Measurements from ENCODE around the gene EMC10.

EMC10 gene

DNA sequence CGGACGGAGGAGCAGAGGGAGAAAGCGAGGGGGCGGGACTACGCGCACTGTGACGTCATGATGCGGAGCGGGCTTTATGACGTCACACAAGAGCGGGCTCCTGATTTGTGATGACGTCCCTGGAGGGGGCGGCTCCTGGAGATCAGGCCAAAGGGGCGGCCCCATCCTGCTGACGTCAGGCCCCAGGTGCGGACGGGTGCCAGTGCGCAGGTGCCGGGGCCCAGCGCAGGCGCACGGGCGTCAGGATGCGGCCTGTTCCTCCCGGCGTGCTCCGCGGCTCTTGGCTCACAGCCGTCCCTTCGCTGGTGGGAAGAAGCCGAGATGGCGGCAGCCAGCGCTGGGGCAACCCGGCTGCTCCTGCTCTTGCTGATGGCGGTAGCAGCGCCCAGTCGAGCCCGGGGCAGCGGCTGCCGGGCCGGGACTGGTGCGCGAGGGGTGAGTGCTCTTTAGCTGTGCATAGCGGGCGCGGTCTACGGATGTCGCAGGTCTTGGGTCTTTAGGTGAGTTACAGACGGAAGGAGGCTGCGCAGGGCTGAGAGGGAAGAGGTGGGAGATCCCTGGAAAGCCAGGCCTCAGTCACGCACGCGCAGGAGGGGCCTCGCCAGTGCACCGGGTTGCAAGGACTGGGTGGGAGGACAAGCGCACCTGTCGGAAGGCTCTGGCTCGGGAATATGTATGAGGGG is at the start of gene EMC10, which contains the start of gene GARIN5A:
TSS of gene EMC10 (plus strand) at position 284 of the 683 bp plus-strand sequence. CDS start at position 322, 38 bp downstream.
TSS of gene GARIN5A (minus strand) at position 625 of the 683 bp plus-strand sequence. CDS start at position 165, 460 bp downstream.
- Mint-ChIP-seq H3K27ac (peak within 1 kb of the TSS; percentile 78), H3K36me3 (ENCODE audit: low read depth) (peaks cover 11% of the 10 kb centered on the region), H3K9me3 (no peaks in the 10 kb centered on the region), H3K27me3 (no peaks in the 10 kb centered on the region), H3K4me1 (ENCODE audit: low read depth) (peaks cover 20% of the 10 kb centered on the region), H3K4me3 (peak within 1 kb of the TSS; percentile 89)

DNA sequence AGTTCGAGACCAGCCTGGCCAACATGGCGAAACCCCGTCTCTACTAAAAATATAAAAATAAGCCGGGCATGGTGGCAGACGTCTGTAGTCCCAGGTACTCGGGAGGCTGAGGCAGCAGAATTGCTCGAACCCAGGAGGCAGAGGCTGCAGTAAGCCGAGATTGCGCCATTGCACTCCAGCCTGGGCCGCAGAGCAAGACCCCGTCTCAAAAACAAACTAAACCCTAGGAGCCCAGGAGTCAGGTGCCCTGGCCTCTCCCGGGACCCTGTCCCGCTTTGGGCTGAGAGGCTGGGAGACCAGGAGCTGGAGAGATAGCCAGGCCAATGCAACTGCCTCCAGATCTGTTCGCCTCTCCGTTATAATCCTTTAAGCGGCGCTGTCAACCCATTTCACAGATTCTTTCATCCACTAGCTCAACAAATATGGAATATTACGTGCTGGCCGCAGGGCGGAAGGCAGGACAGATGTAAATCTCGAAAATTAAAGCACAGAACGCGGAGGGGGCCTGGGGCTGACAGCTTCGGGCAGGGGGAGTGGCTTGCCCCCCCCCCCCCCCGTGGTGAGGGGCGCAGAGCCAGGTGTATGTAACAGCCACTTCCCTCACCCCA is 48.9 kb upstream of the EMC10 start:
- Mint-ChIP-seq H3K9me3 (no peaks in the 10 kb centered on the region), H3K27ac (no peak overlapping the region), H3K4me1 (ENCODE audit: low read depth) (peaks cover 19% of the 10 kb centered on the region), H3K36me3 (ENCODE audit: low read depth) (peaks cover 5% of the 10 kb centered on the region), H3K4me3 (no peak overlapping the region), H3K27me3 (peaks cover 15% of the 10 kb centered on the region)

DNA sequence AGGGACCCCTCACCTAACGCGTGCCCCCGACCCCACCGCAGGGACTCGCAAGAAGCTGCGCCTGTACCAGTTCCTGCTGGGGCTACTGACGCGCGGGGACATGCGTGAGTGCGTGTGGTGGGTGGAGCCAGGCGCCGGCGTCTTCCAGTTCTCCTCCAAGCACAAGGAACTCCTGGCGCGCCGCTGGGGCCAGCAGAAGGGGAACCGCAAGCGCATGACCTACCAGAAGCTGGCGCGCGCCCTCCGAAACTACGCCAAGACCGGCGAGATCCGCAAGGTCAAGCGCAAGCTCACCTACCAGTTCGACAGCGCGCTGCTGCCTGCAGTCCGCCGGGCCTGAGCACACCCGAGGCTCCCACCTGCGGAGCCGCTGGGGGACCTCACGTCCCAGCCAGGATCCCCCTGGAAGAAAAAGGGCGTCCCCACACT is 48.3 kb upstream of the EMC10 start:
- Mint-ChIP-seq H3K4me3 (peak overlapping the region; percentile 17), H3K9me3 (no peaks in the 10 kb centered on the region), H3K27me3 (peaks cover 17% of the 10 kb centered on the region), H3K36me3 (ENCODE audit: low read depth) (peaks cover 5% of the 10 kb centered on the region), H3K27ac (no peak overlapping the region), H3K4me1 (ENCODE audit: low read depth) (peaks cover 21% of the 10 kb centered on the region)

DNA sequence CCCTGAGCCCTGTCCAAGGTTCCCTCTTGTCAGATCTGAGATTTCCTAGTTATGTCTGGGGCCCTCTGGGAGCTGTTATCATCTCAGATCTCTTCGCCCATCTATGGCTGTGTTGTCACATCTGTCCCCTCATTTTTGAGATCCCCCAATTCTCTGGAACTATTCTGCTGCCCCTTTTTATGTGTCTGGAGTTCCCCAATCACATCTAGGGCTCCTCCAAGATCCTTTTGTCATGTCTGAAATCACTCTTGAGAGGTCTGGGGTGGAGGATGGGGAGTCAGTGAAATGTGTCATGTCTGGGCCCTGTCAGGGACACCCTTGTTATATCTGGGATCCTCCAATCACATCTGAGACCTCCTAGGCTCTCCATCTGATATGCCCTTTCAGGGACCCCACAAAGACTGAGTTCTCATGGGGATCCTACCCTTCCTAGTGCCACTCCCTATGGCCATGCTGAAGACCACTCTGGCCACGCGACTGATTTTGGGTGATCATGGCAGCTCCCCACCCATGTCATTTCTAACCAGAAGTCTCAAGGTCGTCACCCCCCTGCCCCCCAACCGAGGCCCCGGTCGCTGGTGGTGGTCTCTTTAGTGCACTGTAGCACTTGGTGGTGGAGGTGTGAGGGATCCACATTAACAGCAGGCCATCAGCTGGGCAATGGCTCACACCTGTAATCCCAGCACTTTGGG is 47.4 kb upstream of the EMC10 start:
- Mint-ChIP-seq H3K27me3 (peaks cover 21% of the 10 kb centered on the region), H3K4me1 (ENCODE audit: low read depth) (peaks cover 24% of the 10 kb centered on the region), H3K36me3 (ENCODE audit: low read depth) (peaks cover 3% of the 10 kb centered on the region), H3K27ac (no peak overlapping the region), H3K4me3 (no peak overlapping the region), H3K9me3 (no peaks in the 10 kb centered on the region)

DNA sequence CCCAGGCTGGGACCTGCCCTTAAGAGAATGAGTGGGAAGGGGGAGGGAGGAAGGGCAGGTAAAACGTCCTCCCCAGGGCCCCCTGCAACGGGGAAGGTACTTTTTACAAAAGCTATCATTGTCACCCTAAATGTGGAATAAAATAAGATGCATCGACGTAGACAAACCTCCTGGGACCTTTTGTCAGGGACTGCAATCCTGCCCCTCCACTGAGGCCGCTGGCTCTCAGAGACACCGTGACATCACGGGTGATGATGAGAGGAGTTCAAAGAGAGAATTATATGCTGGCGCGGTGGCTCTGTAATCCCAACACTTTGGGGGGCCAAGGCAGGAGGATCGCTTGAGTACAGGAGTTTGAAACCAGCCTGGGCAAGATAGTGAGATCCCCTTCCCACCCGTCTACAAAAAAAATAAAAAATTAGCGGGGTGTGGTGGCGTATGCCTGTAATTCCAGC is 45.4 kb upstream of the EMC10 start:
- H3K36me3 Mint-ChIP-seq (ENCODE audit: low read depth): no peaks in the 10 kb centered on the region
- peak overlapping the region; percentile 86 for H3K27ac Mint-ChIP-seq

DNA sequence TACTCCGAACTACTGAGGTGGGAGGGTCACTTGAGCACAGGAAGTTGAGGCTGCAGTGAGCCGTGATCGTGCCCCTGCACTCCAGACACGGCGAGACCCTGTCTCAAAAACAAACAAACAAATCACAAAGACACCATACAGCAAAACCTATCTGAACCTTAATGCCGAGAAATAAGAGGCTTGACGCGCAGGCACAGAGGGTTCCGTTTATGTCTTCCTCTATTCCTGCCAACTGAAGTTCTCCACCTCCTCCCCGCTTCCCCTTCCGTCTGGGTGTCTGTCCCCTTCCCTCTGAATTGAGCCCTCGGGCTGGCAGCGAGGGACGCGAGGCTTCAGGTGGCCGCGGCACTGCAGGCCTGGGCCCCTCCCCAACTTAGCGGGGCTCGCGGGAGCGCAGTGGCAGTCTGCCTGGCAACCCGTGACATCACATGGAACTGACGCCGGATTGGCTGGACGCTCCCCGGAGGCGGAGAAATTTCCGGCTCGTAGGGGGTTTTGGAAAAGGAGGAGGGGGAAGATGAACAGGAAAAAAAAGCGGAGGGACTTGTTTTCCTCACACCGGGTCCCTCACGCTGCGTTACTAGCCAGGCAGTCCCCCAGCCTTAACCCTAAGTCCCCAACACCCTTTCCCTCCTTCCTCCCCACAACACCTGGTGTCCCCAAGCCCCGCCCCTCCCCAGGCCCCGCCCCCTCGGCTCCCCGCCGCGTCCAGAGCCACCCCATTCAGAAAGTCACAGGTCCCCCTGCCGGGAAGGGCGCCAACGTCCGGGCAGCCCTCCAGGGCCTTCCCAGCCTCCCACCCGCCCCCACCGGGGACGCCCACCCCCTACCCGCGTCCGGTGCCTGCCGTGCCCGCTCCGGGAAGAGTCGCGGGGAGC is 44.7 kb upstream of the EMC10 start:
- Mint-ChIP-seq H3K4me3 (peak overlapping the region; percentile 82), H3K9me3 (no peaks in the 10 kb centered on the region), H3K27me3 (peaks cover 21% of the 10 kb centered on the region), H3K36me3 (ENCODE audit: low read depth) (no peaks in the 10 kb centered on the region), H3K27ac (peak overlapping the region; percentile 86), H3K4me1 (ENCODE audit: low read depth) (peaks cover 29% of the 10 kb centered on the region)

More for the DNA sequence above, 45.4 kb upstream of the EMC10 start:
- H3K4me1 Mint-ChIP-seq (ENCODE audit: low read depth): peaks cover 29% of the 10 kb centered on the region
- peak overlapping the region; percentile 82 for H3K4me3 Mint-ChIP-seq
- peaks cover 21% of the 10 kb centered on the region for H3K27me3 Mint-ChIP-seq
- no peaks in the 10 kb centered on the region for H3K9me3 Mint-ChIP-seq

DNA sequence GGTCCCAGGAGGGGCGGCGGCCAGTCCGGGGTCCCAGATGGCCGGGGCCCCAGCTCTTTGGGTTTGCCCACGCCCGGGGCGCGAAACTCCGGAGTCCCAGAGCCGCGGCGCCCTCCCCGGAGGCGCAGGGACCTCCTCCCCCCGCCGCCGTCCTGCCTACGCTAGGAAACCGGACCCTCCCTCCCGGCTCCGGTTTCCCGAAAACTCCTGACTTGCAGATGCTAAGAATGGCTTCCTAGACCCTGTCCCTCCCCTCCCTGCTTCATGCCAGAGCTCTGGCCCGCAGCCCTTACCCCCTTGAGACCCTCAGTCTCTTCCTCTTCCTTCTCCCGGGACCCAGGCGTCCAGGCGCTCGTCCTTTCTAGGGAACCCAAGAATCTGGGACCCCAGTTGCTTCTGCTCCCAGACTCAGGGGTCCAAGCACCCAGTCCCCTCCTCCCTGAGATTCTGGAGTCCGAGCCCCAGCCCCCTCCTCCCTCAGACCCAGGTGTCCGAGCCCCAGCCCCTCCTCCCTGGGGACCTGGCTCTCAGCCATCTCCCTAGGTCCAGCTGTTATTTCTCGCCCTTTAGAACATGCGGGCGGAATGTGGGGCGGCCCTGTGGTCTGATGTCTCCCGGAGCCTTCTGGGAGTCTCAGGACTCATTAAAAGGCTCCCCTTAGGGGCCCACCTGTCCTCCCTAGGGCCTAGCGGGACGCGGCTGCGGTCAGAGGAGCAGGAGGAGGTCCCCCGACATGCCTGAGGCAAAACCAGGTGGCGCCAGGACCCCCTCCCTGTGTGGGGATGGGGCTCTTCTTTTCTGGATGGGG is 43.9 kb upstream of the EMC10 start, which contains the start of gene MYBPC2:
TSS of gene MYBPC2 (plus strand) at position 672 of the 808 bp plus-strand sequence. CDS start at position 734, 62 bp downstream.
- peak within 1 kb of the TSS; percentile 86 for H3K27ac Mint-ChIP-seq
- H3K27me3 Mint-ChIP-seq: peaks cover 21% of the 10 kb centered on the region
- H3K36me3 Mint-ChIP-seq (ENCODE audit: low read depth): no peaks in the 10 kb centered on the region
- H3K4me1 Mint-ChIP-seq (ENCODE audit: low read depth): peaks cover 29% of the 10 kb centered on the region
- peak within 1 kb of the TSS; percentile 82 for H3K4me3 Mint-ChIP-seq
- no peaks in the 10 kb centered on the region for H3K9me3 Mint-ChIP-seq

DNA sequence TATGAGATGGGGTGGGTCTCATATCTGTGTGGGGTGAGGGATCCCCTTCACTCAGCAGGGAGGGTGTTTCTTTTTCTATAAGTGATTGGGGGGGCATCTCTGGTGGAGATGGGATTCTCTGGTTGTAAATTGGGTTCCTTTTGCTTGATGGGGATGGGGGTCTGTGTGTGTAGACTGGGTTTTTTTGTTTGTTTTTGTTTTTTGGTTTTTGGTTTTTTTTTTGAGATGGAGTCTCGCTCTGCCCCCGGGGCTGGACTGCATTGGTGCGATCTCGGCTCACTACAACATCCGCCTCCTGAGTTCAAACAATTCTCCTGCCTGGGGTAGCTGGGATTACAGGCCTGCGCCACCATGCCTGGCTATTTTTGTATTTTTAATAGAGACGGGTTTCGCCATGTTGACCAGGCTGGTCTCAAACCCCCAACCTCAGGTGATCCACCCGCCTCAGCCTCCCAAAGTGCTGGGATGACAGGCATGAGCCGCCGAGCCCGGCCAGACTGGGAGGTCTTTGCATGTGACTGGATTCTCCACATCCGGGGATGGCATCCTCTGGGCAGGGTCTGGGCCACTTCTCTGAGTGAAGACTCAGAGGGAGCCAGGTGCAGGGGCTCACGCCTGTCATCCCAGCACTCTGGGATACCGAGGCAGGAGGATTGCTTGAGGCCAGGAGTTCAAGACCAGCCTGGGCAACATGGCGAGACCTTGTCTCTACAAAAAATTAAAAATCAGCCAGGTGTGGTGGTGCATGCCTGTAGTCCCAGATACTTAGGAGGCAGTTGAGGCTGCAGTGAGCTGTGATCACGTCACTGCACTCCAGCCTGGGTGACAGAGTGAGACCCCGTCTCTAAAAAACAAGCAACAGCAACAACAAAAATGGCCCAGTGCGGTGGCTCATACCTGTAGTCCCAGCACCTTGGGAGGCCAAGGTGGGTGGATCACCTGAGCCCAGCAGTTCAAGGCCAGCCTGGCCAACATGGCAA is 42.8 kb upstream of the EMC10 start:
- H3K36me3 Mint-ChIP-seq (ENCODE audit: low read depth): no peaks in the 10 kb centered on the region
- H3K27ac Mint-ChIP-seq: peak overlapping the region; percentile 52
- peaks cover 21% of the 10 kb centered on the region for H3K27me3 Mint-ChIP-seq
- H3K4me1 Mint-ChIP-seq (ENCODE audit: low read depth): peaks cover 29% of the 10 kb centered on the region
- H3K9me3 Mint-ChIP-seq: no peaks in the 10 kb centered on the region
- H3K4me3 Mint-ChIP-seq: peak overlapping the region; percentile 52

DNA sequence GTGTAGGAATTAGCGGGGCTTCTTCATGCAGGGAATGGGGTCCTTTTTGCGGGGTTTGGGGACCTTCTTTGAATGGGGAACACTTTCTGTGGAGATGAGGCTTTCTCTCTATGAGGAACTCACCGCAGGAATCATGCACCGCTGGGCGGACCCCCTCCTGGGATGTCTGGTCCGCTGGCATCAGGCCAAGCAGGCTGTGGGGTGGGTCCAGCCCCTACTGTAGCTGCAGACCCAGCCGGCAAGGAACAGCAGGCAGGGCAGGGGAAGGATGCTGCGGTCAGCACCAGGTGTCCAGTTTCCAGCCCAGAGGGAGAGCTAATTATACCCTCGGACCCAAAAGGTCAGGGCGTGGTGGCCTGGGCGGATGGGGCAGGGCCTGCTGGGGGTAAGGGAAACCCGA is 41.8 kb upstream of the EMC10 start:
- H3K9me3 Mint-ChIP-seq: no peaks in the 10 kb centered on the region
- H3K4me1 Mint-ChIP-seq (ENCODE audit: low read depth): peaks cover 23% of the 10 kb centered on the region
- H3K36me3 Mint-ChIP-seq (ENCODE audit: low read depth): no peaks in the 10 kb centered on the region
- no peak overlapping the region for H3K27ac Mint-ChIP-seq
- peaks cover 17% of the 10 kb centered on the region for H3K27me3 Mint-ChIP-seq
- H3K4me3 Mint-ChIP-seq: no peak overlapping the region

DNA sequence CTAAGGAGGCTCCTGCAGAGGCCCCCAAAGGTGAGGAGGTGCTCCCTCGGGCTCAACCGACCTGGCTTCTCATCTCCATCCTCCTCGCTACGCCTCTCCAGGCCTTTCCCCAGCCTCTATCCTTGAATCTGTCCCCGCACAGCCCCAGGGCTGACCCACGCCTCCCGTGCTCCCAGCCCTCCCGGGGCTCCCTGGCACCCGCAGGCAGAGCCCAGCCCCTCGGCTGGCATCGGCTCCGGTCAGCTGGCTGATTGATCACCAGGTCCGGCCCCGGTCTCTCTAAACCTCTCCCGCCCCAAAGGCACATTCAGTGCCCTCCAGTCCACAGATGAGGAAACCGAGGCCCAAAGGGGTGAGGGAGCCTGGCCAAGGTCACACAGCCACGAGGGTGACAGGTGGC is 41.1 kb upstream of the EMC10 start:
- H3K27me3 Mint-ChIP-seq: peaks cover 17% of the 10 kb centered on the region
- peaks cover 23% of the 10 kb centered on the region for H3K4me1 Mint-ChIP-seq (ENCODE audit: low read depth)
- no peak overlapping the region for H3K4me3 Mint-ChIP-seq
- H3K9me3 Mint-ChIP-seq: no peaks in the 10 kb centered on the region
- H3K27ac Mint-ChIP-seq: no peak overlapping the region
- no peaks in the 10 kb centered on the region for H3K36me3 Mint-ChIP-seq (ENCODE audit: low read depth)

DNA sequence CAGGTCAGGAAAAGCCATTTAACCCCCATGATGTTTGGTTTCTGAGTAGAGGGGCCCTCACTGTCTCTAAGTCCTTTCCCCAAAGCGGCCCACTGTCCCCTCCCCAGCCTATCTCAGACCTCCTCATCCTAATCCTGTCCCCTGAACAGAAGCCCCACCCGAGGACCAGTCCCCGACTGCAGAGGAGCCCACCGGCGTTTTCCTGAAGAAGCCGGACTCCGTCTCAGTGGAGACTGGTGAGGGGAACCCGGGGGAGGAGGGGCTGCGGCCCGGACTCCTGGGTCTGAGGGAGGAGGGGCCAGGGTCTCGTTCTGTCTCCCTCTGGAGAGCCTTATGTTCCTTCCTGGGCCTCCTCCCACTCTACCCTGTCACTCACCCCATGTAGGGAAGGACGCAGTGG is 40.7 kb upstream of the EMC10 start:
- no peak overlapping the region for H3K27ac Mint-ChIP-seq
- H3K9me3 Mint-ChIP-seq: no peaks in the 10 kb centered on the region
- H3K4me1 Mint-ChIP-seq (ENCODE audit: low read depth): peaks cover 21% of the 10 kb centered on the region
- peaks cover 16% of the 10 kb centered on the region for H3K27me3 Mint-ChIP-seq
- H3K4me3 Mint-ChIP-seq: no peak overlapping the region
- H3K36me3 Mint-ChIP-seq (ENCODE audit: low read depth): no peaks in the 10 kb centered on the region

DNA sequence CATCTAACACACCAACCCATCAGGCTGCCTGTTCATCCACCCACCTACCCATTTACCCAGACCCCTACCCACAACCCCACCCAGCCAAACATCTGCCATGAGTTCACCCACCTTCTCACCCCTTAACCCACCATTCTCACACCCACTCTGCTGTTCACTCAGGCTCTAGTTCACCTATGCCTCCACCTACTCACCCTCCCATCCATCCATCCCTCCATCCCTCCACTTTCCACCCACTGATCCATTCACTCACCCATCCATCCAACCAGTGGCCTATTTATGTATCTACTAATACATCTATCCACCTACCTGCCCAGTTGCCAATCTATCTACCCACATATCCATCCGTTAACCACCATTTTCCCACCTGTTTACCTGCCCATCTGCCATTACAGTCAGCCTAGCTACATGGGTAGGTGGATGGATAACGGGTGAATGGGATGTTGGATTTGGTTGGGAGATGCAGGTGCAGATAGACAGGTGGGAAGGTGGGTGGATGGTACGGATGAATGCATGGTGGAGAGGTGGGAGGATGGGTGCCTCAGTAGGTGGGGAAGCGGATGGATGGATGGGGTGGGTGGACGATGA is 38.4 kb upstream of the EMC10 start:
- Mint-ChIP-seq H3K9me3 (no peaks in the 10 kb centered on the region), H3K27ac (no peak overlapping the region), H3K4me3 (no peak overlapping the region), H3K4me1 (ENCODE audit: low read depth) (peaks cover 9% of the 10 kb centered on the region), H3K36me3 (ENCODE audit: low read depth) (no peaks in the 10 kb centered on the region), H3K27me3 (peaks cover 4% of the 10 kb centered on the region)

Measured in stimulated activated naive CD8-positive, alpha-beta T cell treated with anti-CD3 and anti-CD28 coated beads, Interleukin-15, Interleukin-2, amounts not matched to agents 100 ng/mL and 50 ng/mL, for 24 hours (primary cell).